ENCODE measurements around the gene URGCP.
"Not testable (repeated sequence)": the region's sequence is repeated elsewhere in the genome, so short reads cannot be mapped to it uniquely, and the experiment has no call there.

Gene URGCP

GRCh38 chr7:43872406-43873110 is 33.8 kb downstream of the URGCP start:
- peak; percentile 91 for DNase-seq (ENCODE audit: low spot score)

GRCh38 chr7:43871064-43871463 is 35.3 kb downstream of the URGCP start:
- no peak for DNase-seq (ENCODE audit: low spot score)

GRCh38 chr7:43870316-43870715 is 36.1 kb downstream of the URGCP start:
- DNase-seq (ENCODE audit: low spot score) = no peak

GRCh38 chr7:43869867-43870240 is 36.5 kb downstream of the URGCP start:
- peak; percentile 90 for DNase-seq (ENCODE audit: low spot score)

- DNase-seq (ENCODE audit: low spot score) = peak; percentile 93
Observed at GRCh38 chr7:43869006-43869866, 37.2 kb downstream of the URGCP start, which contains the start of gene MRPS24. TSS of gene MRPS24 (minus strand) at chr7:43869517. CDS start at chr7:43869495, 22 bp downstream.

- DNase-seq (ENCODE audit: low spot score) = no peak
Observed at GRCh38 chr7:43868681-43869005, 37.8 kb downstream of the URGCP start.

GRCh38 chr7:43868181-43868580 is 38.2 kb downstream of the URGCP start:
- no peak for DNase-seq (ENCODE audit: low spot score)

- DNase-seq (ENCODE audit: low spot score) = no peak
Observed at GRCh38 chr7:43865277-43865676, 41.1 kb downstream of the URGCP start.

GRCh38 chr7:43864126-43864525 is 42.3 kb downstream of the URGCP start:
- DNase-seq (ENCODE audit: low spot score) = no peak

- no peak for DNase-seq (ENCODE audit: low spot score)
Observed at GRCh38 chr7:43856996-43857395, 49.4 kb downstream of the URGCP start.

GRCh38 chr7:43856316-43856715 is 50.1 kb downstream of the URGCP start:
- no peak for DNase-seq (ENCODE audit: low spot score)

- DNase-seq (ENCODE audit: low spot score) = no peak
Observed at GRCh38 chr7:43855176-43855575, 51.2 kb downstream of the URGCP start.

- no peak for DNase-seq (ENCODE audit: low spot score)
Observed at GRCh38 chr7:43851805-43852204, 54.6 kb downstream of the URGCP start.

GRCh38 chr7:43850348-43851116 is 55.9 kb downstream of the URGCP start:
- no peak for DNase-seq (ENCODE audit: low spot score)

- DNase-seq (ENCODE audit: low spot score) = no peak
Observed at GRCh38 chr7:43849047-43849446, 57.3 kb downstream of the URGCP start.

- no peak for DNase-seq (ENCODE audit: low spot score)
Observed at GRCh38 chr7:43847496-43847895, 58.9 kb downstream of the URGCP start.

- DNase-seq (ENCODE audit: low spot score) = no peak
Observed at GRCh38 chr7:43844662-43845061, 61.7 kb downstream of the URGCP start.

- no peak for DNase-seq (ENCODE audit: low spot score)
Observed at GRCh38 chr7:43844257-43844656, 62.1 kb downstream of the URGCP start.

- no peak for DNase-seq (ENCODE audit: low spot score)
Observed at GRCh38 chr7:43843296-43843695, 63.1 kb downstream of the URGCP start.

GRCh38 chr7:43838201-43838658 is 68.2 kb downstream of the URGCP start:
- no peak for DNase-seq (ENCODE audit: low spot score)

GRCh38 chr7:43834463-43835251 is 71.7 kb downstream of the URGCP start:
- DNase-seq (ENCODE audit: low spot score) = no peak

GRCh38 chr7:43830917-43831316 is 75.5 kb downstream of the URGCP start:
- DNase-seq (ENCODE audit: low spot score) = not testable (repeated sequence)
